VCaP (cell line): ENCODE results near the gene KDM4B.
"Not testable (repeated sequence)": the region's sequence is repeated elsewhere in the genome, so short reads cannot be mapped to it uniquely, and the experiment has no call there.

Experiments
- H3K27ac ChIP-seq: fragments of 450-650 bp; 2 replicates; pipeline ENCODE4 v1.5.1; 2017
- CTCF ChIP-seq: fragments of 450-650 bp; conservative IDR thresholded peaks from 2 replicates; pipeline ENCODE4 v1.5.1; 2017; ENCODE audit warnings: mild to moderate bottlenecking, moderate library complexity

KDM4B gene

DNA sequence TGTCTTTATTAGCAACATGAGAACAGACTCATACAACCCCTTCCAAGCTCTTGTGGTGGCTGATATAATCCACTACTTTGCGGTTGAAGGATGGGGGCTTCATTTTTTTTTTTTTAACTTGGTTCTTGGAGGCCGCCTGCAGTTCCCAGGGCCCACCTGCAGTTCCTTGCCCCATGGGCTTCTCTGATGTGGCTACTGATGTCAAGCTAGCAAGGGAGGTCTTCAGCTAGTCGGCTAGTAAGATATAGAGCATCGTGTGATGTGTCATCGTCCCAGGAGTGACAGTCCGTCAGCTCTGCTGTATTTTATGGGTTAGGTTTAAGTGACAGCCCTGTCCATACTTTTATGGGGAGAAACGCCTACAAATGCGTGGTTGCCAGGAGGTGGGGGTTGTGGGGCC is 33.5 kb upstream of the KDM4B start:
- TF ChIP-seq CTCF = no peak
- no peak overlapping the region for H3K27ac ChIP-seq

GRCh38 chr19:4937060-4937459 is 31.9 kb upstream of the KDM4B start:
- no peak overlapping the region for H3K27ac ChIP-seq
- TF ChIP-seq CTCF = no peak

GRCh38 chr19:4938461-4938860 is 30.5 kb upstream of the KDM4B start:
- H3K27ac ChIP-seq = not testable (repeated sequence)

- no peak for TF ChIP-seq CTCF
- H3K27ac ChIP-seq = no peak overlapping the region
These were observed 29.4 kb upstream of the KDM4B start for GRCh38 chr19:4939466-4939865.

DNA sequence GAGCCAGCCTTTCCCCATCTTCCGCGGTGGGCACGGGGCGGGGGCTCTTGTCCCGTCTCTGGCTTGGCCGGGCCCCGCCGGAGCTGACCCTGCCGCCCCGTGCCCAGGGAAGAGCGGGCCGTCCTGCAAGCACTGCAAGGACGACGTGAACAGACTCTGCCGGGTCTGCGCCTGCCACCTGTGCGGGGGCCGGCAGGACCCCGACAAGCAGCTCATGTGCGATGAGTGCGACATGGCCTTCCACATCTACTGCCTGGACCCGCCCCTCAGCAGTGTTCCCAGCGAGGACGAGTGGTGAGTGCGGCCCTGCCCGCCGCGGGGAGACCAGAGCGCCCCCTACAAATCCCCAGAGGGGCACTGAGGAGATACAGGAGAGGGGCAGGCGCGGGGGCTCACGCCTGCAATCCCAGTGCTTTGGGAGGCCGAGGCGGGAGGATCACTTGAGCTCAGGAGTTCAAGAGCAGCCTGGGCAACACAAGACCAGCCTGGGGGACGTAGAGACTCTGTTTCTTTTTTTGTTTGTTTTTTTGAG is 27.2 kb upstream of the KDM4B start:
- H3K27ac ChIP-seq = not testable (repeated sequence)

- H3K27ac ChIP-seq = not testable (repeated sequence)
These were observed 18.3 kb upstream of the KDM4B start for GRCh38 chr19:4950650-4951049.

DNA sequence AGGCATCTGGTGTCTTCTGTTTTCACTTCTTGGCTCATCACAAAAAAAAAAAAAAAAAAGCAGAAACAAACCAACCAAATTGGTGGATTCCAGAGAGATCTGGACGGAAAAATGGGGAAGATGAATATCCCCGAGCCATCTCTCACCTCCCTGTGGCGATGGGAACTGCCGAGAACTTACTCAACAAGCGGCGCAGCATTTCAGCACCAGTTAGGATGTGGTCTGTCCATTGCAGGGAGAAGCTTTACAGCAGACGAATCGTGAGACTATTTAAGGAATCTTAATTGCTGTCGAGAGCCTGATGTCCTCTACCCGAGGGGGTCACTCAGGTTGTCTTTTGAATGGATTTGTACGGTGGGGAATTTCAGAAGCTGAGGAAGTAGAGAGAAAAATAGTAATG is 17.3 kb upstream of the KDM4B start:
- no peak overlapping the region for H3K27ac ChIP-seq
- TF ChIP-seq CTCF = no peak

GRCh38 chr19:4952945-4953344 is 16.0 kb upstream of the KDM4B start:
- H3K27ac ChIP-seq = no peak overlapping the region
- no peak for TF ChIP-seq CTCF

- not testable (repeated sequence) for H3K27ac ChIP-seq
These were observed 14.4 kb upstream of the KDM4B start for GRCh38 chr19:4954320-4955149.

- H3K27ac ChIP-seq = no peak overlapping the region
- no peak for TF ChIP-seq CTCF
These were observed 13.6 kb upstream of the KDM4B start for GRCh38 chr19:4955274-4955673.
